D721Med (cell line): ENCODE data around the gene SCG2.

Experiments
- DNase-seq: peaks from one replicate; pipeline ENCODE4 v3.0.0; 2011; ENCODE audit warnings: low spot score; ENCODE audit not compliant: insufficient read length
- FAIRE-seq: peaks from 2 replicates; lab custom pipeline; 2011; peaks lifted over from hg19 to GRCh38; lab: Jason Lieb, UNC
- CTCF ChIP-seq: IDR thresholded peaks from 2 replicates; pipeline ENCODE4 v1.5.1; 2012; ENCODE audit warnings: mild to moderate bottlenecking, control low read depth; ENCODE audit not compliant: insufficient read depth; ENCODE audit errors: missing control alignments

The SCG2 gene

GRCh38 chr2:223601932-223602666 is at the start of gene SCG2:
SCG2 (minus strand) TSS chr2:223602361; CDS start chr2:223599282, 3,079 bp downstream.
- DNase-seq (no peak), FAIRE-seq (no peak)
- TF ChIP-seq CTCF = peak; percentile 33

DNA sequence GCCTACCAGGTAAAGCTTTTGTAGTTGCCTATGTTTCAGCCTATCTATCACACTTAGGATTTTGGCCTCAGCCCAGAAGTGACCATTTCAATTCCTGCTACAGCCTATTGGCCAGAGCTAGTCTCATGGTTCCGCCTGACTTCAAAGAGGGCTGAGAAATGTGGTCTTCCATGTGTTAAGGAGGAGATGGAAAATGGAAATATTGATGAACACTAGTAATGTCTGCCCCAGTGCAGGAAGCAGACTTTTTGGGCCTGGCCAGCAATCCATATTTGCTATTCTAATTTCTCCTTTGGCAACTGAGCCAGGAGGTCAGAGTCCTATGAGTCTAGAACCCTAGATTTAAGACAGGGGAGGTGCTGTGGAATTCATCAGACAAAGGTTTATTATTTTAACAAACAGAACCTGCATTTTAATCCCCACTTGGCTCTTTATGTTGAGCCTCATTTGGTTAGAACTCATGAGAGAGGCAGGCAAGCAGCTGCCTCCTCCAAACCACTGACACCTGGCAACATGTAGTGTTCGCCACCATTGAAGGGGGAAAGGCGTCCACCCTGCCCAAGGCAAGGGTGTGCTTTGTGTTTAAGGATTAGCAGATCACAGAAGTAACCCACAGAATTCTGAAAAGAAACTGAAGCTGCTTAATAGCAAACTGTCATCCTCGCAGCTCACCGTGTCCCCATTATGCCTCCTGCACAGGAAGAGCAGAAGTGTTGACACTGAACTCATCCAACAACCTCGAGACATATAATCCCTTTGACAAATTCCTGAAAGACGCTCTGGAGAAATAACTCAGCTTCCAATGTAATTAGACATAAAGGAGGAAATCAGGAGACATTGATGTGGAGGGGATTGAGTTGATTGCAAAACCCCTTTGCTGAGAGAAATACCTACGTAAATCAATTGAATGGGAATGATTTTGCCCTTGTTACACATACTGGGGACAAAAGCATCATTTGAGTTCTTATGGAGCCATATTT is 47.7 kb upstream of the SCG2 start:
- TF ChIP-seq CTCF = no peak
- DNase-seq (no peak), FAIRE-seq (no peak)

DNA sequence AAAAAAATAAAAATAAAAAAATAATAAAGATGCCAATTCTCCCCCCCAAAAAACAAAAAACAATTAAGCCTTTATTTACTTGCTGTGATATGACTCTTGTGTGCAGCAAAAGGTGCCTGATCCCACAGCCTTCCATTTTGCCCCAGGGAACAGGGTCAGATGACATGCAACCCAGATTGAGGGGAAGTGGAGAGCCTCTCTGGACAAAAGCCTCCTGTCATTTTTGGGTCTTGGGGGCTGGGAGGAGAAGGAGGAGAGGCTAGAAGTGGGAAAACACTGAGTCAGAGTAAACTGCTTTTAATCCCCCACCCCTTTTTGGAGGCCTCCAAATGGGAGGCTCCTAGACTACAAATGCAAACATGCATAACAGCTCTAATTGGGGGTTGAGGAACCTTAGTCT is 46.6 kb upstream of the SCG2 start:
- TF ChIP-seq CTCF = no peak
- FAIRE-seq (no peak), DNase-seq (no peak)

DNA sequence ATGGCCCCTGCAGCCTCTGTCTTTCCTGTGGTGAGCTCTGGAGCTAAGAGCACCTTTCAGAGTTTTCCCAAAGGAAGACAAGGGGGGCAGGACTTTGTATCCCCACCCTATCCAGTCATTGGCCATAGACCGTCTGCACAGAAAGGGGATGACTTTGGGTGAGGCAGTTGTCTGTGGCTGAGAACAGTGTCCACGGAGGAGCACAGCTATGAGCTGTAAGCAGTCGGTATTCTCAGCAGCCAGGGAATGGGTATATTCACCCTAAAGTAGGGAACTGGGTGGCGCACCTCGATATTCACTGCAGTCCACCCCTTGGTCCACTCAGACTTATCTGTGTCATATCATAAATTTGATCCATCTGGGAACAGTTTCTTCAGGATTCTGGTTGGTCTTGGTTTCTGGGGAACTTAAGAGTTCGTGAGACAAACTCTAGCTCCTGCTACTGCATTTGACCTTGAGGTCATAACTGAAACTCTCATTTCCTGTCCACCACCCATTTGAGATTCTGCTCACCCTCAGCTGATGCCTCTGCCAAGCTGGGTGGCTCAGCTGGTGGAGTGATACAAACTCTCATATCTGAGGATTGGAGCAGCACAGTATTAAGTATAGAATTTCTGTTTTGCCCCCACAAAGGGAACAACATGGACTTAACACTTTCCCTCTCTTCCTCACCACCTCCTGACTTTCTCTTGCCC is 45.2 kb upstream of the SCG2 start:
- no peak for TF ChIP-seq CTCF
- DNase-seq (no peak), FAIRE-seq (no peak)

- DNase-seq = no peak
- no peak for TF ChIP-seq CTCF
- no peak for FAIRE-seq
These were observed 42.0 kb upstream of the SCG2 start for GRCh38 chr2:223644136-223644535.

DNA sequence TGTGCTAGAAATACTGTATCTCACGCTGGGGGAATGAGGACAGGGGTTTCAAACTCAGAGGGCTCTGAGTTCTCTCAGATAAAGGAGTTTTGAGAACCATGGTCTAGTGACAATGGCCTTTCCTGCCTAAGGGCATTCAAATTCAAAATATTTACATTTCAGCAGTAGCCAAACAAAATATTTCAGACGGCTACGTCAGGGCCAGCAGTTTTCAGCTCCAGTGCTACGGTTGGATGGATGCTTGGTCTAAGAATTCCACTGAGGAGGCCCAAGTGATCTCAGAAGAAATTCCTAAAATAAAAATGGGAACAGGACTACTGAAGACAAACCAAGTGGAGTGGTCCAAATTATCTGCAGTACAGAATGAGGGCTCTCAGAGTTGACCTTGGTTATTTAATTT is 41.1 kb upstream of the SCG2 start:
- no peak for FAIRE-seq
- TF ChIP-seq CTCF = no peak
- no peak for DNase-seq
